Lower leg skin (tissue), 4 donors: ENCODE data around the gene FAM171A1. TPM values are rescaled to one million over a fixed set of nuclear protein-coding genes. Genes with fewer than 3 reads are reported as not detected.

Source experiments
- DNase-seq, 2 donors: peaks; one replicate each; pipeline ENCODE4 v3.0.0-alpha.2; 2019; ENCODE audit warnings: low spot score in 2 of 2
- H3K4me3 ChIP-seq: fragments of 200-600 bp; sonication (generic); 2 replicates; pipeline ENCODE4 v1.5.1; 2017; ENCODE audit warnings: mild to moderate bottlenecking, low read depth; ENCODE audit not compliant: poor library complexity, severe bottlenecking
- CTCF ChIP-seq, 3 donors: fragments of 450-650 bp; IDR thresholded peaks; one replicate each; pipeline ENCODE4 v1.5.1; 2016; ENCODE audit warnings: antibody characterized with exemption in 3 of 3, mild to moderate bottlenecking in 3 of 3, moderate library complexity in 2 of 3
- POLR2A ChIP-seq, 2 donors: fragments of 450-650 bp; IDR thresholded peaks; one replicate each; pipeline ENCODE4 v1.6.1; 2016 to 2017; ENCODE audit warnings: antibody characterized with exemption in 2 of 2, mild to moderate bottlenecking in 1 of 2, moderate library complexity in 1 of 2
- WGBS, 2 donors: methylation state at CpG; one replicate each; pipeline ENCODE4 v1.1.5; 2018; 5-methylcytosine and 5-hydroxymethylcytosine counted together
- intact Hi-C: fragments of 100-400 bp; cut with DNase I; formaldehyde crosslinking; loops from one replicate; pipeline ENCODE4 v1.15.0; 2023; ENCODE audit warnings: low total_unique reads
- total RNA-seq, 4 donors: library from RNA; depleted of rRNA; stranded (reverse); fragments of >200 nt; gene quantifications; one replicate each; pipeline ENCODE4 v1.1.0, GENCODE V29; 2016

FAM171A1 gene
- total RNA-seq, 4 donors from 2014 or later: 2.7 to 5.4 (median 3.1) TPM

DNA sequence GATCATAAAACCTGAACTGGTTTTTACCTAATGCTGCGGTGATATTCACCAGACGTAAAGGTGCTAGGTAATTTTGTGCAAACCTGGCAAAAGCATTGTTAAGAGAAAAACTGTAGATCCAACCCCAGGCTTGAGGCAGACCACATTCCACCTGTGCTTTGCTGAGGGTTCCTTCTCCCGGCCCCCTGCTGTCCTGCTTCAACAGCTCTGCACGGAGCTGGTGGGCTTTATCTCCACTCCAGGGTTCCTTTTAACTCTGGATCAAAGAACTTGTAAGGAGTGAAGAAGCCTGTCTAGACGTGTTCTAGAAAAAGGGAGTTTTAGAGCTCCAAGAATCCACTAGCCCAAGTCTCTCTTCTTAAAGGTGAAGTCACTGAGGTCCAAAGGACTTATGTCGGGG is 115.1 kb downstream of the FAM171A1 start:
- DNase-seq: peak in 1 of 2 donors; percentile 45
- intact Hi-C loops: no loop called here
- TF ChIP-seq POLR2A (IDR thresholded peaks at IDR 0.05) (no peak), CTCF (IDR thresholded peaks at IDR 0.05) (no peak)
- WGBS, 2 donors: 81 to 89% methylated on average over 6 of the region's 6 CpGs
- H3K4me3 ChIP-seq: no peak overlapping the region

DNA sequence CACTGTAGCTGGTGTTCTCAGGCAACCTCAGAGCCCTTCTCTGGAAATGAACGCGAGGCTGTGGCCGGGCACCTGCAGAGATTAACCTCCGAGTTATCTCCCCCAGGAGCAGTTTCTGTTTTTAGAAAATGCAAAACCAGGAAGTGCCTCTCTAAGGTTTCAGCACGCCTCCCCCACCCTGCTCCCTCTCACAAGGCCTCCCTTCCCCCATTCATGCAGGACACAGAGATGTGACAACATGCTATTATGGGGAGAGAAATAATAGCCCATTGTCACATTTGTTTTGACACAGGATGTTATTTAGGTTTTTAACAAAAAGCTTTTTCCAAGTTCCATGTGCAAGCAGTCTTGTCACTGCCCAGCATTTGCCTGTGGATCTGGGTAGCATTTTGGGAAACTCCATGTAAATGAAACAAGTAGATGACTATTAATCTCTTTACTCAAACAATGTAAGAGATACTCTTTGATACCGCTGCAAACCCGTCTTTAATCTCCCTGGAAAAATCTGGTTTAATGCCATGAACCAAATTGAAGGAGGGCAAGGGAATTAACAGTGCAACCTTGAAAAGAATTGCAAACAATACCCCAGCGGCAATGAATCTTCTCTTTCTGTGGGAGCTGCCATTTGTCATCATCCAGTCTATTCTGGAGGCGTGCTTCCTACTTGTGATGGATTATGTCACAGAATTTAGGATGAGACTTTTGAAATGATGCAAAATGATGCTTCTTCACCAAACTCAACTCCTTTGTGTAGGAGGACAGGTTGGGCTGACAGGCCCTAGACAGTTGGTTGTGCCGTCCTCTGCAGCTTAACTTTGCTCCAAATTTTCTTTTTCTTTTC is 116.1 kb downstream of the FAM171A1 start:
- TF ChIP-seq POLR2A (IDR thresholded peaks at IDR 0.05) (no peak), CTCF (IDR thresholded peaks at IDR 0.05) (no peak)
- intact Hi-C loops: no loop called here
- peak in 1 of 2 donors; percentile 82 for DNase-seq
- 60 to 72% methylated on average over 10 of the region's 10 CpGs for WGBS, 2 donors
- H3K4me3 ChIP-seq: no peak overlapping the region

DNA sequence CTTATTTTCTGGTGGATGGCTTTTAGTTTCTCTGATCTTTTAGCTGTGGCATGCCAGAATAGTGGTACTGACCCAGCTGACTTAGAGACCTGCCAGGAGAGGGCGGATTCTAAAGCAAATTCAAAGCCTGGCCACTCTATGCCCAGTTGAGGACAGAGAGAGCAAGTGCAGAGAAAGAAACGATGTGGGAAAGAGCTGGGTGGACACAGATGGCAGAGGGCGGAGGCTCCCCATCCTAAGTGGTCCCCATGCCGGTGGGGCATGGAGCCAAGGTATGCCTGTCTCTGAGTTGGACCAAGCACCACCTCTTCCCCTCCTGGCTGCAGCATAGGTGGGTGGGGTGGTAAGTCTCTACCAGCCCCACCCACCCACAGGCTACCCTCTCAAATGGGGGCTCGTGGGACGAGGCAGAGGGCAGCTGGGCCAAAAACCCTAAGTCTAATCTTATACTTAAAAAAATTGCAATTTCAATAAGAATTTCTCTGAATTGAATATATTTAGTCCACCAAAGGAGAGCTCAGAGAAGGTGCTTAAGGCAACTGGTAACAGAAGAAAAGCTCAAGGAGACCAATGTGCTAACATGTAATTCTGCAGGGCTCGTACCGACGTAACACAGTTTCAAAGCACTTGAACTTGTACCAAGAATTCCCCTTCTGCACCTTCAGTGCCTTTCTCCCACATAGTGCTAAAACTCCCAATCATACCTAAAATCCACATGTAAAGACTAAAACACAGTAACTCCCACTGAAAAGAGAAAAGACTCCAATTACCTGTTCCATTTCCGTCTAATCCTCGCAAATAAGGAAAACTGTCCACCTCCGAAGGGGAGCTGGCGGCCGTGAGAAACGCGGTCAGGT is 116.9 kb downstream of the FAM171A1 start:
- intact Hi-C loops: no loop called here
- 56 to 72% methylated on average over 16 of the region's 16 CpGs for WGBS, 2 donors
- TF ChIP-seq POLR2A (IDR thresholded peaks at IDR 0.05): no peak
- no peak for TF ChIP-seq CTCF (IDR thresholded peaks at IDR 0.05)
- no peak overlapping the region for H3K4me3 ChIP-seq
- peak in 1 of 2 donors; percentile 81 for DNase-seq

GRCh38 chr10:15252396-15252795 is 118.7 kb downstream of the FAM171A1 start:
- no peak overlapping the region for H3K4me3 ChIP-seq
- intact Hi-C loops: no loop called here
- 91 to 95% methylated on average over 11 of the region's 11 CpGs for WGBS, 2 donors
- TF ChIP-seq CTCF (IDR thresholded peaks at IDR 0.05) (no peak), POLR2A (IDR thresholded peaks at IDR 0.05) (no peak)
- peak in 1 of 2 donors; percentile 61 for DNase-seq

DNA sequence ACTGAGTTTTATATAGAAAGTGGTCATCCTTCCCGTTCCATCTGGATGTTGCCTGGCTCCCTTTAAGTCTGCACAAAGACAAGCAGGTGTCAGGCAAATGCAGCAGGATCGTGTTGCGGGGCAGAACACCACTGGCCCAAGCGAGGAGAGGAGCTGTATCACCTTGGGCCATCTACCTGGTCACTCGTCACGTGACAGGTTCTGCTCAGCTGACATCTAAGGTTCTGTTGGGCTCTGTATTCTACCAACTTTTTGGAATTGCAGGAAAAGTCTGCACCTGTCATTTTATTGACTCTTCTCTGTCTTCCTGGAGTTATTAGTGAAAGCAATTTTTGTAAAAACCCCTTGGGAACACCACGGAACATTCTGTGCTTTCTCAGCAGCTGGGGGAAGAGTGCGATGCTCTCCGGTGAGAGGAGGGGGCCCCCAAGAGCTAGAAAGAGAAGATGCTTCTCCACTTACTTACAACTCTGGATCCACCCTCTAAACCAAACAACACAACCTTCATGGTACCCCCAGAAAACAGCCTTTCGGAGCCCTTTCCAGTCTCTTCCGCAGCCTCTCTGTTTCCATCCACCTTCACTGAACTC is 119.2 kb downstream of the FAM171A1 start:
- peak in 1 of 2 donors; percentile 46 for DNase-seq
- no peak overlapping the region for H3K4me3 ChIP-seq
- TF ChIP-seq POLR2A (IDR thresholded peaks at IDR 0.05): no peak
- TF ChIP-seq CTCF (IDR thresholded peaks at IDR 0.05): no peak
- intact Hi-C loops: no loop called here
- WGBS, 2 donors: 92 to 94% methylated on average over 11 of the region's 11 CpGs
